ENCODE data around the gene ARL5C. TPM values are rescaled to one million over a fixed set of nuclear protein-coding genes. Genes with fewer than 3 reads are reported as not detected.
"Not testable (repeated sequence)": the region's sequence is repeated elsewhere in the genome, so short reads cannot be mapped to it uniquely, and the experiment has no call there.

ARL5C gene
- polyA plus RNA-seq, 4 donors = 0.18 to 0.22 (median 0.19) TPM; not detected in 1

DNA sequence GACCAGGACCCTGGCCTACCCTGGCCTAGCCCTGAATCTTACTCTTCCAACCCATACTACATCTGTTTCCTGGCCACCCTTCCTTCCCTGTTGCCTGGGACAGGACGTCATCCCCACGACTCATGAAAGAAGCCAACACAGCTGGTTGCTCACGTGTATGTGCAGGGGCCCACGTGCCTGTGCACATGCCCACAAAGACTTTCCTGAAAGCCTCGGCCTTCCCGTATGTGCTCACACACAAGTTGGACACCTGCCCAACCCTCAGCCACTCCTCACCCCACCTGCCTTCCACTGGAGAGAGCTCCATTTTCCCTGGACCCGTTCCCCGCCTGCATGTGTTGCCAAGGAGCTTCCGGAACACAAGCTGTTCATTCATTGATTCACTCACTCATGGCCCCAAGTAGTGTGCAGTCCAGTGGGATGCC, 21.5 kb downstream of the ARL5C start:
- no peak for DNase-seq (ENCODE audit: low read depth in 4 of 4, low spot score in 2 of 4)

GRCh38 chr17:39143552-39144093, 22.3 kb downstream of the ARL5C start:
- no peak for DNase-seq (ENCODE audit: low read depth in 4 of 4, low spot score in 2 of 4)

- DNase-seq (ENCODE audit: low read depth in 4 of 4, low spot score in 2 of 4) = no peak
Observed at GRCh38 chr17:39141915-39142664, 23.9 kb downstream of the ARL5C start.

DNA sequence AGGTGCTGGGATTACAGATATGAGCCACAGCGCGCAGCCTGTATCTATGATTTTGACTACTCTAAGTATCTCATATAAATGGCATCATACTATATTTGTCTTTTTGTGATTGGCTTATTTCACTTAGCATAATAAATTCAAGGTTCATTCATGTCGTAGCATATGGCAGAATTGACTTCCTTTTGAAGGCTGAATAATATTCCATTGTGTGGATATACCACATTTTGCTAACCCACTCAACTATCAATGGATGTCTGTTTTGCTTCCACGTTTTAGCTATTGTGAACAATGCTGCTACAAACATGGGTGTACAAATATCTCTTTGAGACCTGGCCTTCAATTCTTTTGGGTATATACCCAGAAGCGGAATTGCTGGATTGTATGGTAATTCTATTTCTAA, 24.7 kb downstream of the ARL5C start:
- DNase-seq (ENCODE audit: low read depth in 4 of 4, low spot score in 2 of 4) = no peak

DNA sequence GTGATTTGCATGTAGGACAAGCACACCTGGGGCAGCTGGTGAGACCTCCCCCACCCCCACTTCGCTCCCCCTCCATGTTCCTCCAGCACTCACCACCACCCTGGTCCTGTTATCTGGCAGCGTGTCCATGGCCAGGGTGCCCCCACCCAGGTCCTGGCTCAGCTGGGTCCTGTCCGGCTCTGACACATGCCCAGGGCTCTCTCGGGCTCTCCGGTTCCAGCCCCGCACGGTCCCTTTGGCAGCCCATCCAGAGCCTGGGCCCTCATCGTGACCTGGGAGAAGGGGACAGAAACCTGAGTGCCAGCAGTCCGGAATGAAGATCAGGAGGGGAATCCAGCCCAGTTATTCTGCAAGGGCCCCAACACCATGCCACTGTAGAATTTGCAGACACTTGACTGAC, 26.4 kb downstream of the ARL5C start:
- no peak for DNase-seq (ENCODE audit: low read depth in 4 of 4, low spot score in 2 of 4)

DNA sequence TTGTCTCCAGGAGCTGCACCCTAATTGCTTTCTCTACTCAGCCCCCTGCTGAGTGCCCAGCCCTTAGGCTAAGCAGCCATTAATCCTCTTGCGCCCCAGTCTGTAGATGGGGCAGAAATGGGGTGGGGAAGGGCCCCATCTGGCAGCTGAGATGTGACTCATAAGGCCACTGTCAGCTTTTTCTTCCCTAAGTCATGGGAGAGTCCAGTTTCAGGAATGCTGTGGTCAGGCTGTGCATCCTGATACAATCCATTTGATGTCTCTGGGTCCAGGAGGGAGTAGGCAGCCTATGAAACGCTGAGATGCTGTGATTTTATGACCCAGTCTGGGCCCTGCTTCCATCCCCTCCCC, 26.8 kb downstream of the ARL5C start:
- no peak for DNase-seq (ENCODE audit: low read depth in 4 of 4, low spot score in 2 of 4)

- DNase-seq (ENCODE audit: low read depth in 4 of 4, low spot score in 2 of 4) = no peak
Observed at GRCh38 chr17:39138431-39139160, 27.4 kb downstream of the ARL5C start.

- no peak for DNase-seq (ENCODE audit: low read depth in 4 of 4, low spot score in 2 of 4)
Observed at GRCh38 chr17:39134878-39135277, 31.1 kb downstream of the ARL5C start.

DNA sequence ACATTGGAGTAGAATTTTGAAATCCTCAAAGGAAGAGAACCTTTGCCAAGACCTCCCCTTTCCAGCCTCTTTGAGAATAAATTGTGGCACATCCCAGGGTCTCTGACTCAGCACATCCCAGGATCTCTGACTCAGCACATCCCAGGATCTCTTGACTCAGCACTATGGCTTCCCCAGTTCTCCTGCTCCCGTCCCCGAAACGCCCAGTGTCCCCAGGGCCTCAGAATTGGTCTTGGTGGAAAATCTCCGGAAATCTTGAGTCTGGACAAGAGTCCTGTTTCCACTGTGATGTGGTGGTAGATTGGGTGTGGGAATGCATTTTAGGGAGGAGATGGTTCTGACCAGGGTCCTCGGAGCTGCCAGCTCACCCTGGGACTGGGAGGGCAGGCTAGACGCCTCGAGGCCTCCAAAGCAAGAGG, 33.8 kb downstream of the ARL5C start:
- DNase-seq (ENCODE audit: low read depth in 4 of 4, low spot score in 2 of 4) = no peak

DNA sequence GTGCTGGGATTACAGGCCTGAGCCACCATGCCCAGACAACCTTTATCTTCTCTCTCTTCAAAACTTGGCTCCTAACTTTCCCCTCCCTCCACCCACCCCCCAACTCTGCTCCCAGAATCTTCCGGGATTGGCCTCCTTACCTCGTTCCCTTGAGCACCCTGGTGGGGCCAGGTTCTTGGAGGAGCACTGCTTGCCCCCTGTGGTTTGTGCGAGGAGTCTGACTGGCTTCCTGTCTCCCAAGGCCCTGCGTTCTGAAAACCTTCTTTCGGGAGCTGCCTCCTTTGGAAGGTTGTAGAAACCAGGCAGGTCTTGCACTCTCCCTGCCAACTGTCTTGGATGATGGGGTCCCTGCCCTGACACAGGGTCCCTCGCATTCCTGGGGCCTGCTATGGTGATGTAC, 34.3 kb downstream of the ARL5C start:
- no peak for DNase-seq (ENCODE audit: low read depth in 4 of 4, low spot score in 2 of 4)

DNA sequence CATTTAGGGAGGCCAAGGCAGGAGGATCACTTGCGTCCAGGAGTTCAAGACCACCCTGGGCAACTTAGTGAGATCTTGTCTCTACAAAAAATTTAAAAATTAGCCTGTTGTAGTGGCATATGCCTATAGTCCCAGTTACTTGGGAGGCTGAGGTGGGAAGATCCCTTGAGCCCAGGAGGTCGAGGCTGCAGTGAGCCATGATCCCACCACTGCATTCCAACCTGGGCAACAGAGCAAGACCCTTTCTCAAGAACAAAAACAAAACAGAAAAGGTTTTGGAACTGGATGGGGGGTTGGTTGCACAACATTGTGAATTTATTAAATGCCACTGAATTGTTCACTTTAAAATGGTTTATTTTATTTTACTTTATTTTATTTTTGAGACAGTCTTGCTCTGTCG, 35.8 kb downstream of the ARL5C start:
- DNase-seq (ENCODE audit: low read depth in 4 of 4, low spot score in 2 of 4) = no peak

GRCh38 chr17:39129544-39129943, 36.4 kb downstream of the ARL5C start:
- DNase-seq (ENCODE audit: low read depth in 4 of 4, low spot score in 2 of 4) = not testable (repeated sequence)

GRCh38 chr17:39126436-39126835, 39.5 kb downstream of the ARL5C start:
- no peak for DNase-seq (ENCODE audit: low read depth in 4 of 4, low spot score in 2 of 4)

DNA sequence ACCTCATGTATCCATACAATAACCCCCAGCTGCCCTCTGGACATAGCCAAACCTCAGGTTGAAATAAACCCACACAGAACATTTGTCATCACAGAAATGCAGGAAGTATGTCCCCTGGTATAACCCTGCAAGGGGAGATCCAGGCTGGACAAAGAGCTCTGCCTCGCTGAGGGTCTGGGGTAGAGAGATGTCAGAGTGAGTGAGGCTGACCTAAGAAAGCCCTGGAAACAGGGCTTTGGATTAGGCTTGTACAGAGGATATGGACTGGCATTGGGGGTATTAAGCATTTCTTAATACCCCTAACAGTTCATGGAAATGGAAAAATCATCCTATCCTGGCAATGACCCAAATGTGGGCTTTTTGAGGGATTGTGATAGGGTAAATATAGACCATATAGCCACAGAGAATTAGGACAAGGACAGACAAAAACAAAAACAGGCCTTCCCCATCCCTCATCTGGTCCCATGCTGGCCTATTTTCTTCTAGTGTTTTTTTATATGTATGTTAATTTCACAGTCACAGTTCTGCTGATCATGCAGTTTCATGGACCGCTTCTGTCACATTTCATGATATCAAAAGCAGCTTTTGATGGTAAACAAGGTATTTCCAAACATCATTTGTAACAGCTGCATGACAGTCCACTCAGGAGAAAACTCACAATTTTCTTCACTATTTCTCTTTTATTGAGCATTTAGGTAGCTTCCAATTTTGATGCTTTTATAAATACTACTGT, 40.7 kb downstream of the ARL5C start:
- no peak for DNase-seq (ENCODE audit: low read depth in 4 of 4, low spot score in 2 of 4)

GRCh38 chr17:39123627-39124026, 42.3 kb downstream of the ARL5C start:
- no peak for DNase-seq (ENCODE audit: low read depth in 4 of 4, low spot score in 2 of 4)

GRCh38 chr17:39122991-39123390, 43.0 kb downstream of the ARL5C start:
- no peak for DNase-seq (ENCODE audit: low read depth in 4 of 4, low spot score in 2 of 4)

GRCh38 chr17:39121919-39122318, 44.0 kb downstream of the ARL5C start:
- not testable (repeated sequence) for DNase-seq (ENCODE audit: low read depth in 4 of 4, low spot score in 2 of 4)

- no peak for DNase-seq (ENCODE audit: low read depth in 4 of 4, low spot score in 2 of 4)
Observed at GRCh38 chr17:39118674-39119419, 47.1 kb downstream of the ARL5C start.

- no peak for DNase-seq (ENCODE audit: low read depth in 4 of 4, low spot score in 2 of 4)
Observed at GRCh38 chr17:39116224-39116623, 49.7 kb downstream of the ARL5C start.

- no peak for DNase-seq (ENCODE audit: low read depth in 4 of 4, low spot score in 2 of 4)
Observed at GRCh38 chr17:39115135-39115534, 50.8 kb downstream of the ARL5C start.

GRCh38 chr17:39114723-39115122, 51.2 kb downstream of the ARL5C start:
- no peak for DNase-seq (ENCODE audit: low read depth in 4 of 4, low spot score in 2 of 4)
